ENCODE results near the gene CCDC154.
"Not testable (repeated sequence)": the region's sequence is repeated elsewhere in the genome, so short reads cannot be mapped to it uniquely, and the experiment has no call there.

The CCDC154 gene, protein sequence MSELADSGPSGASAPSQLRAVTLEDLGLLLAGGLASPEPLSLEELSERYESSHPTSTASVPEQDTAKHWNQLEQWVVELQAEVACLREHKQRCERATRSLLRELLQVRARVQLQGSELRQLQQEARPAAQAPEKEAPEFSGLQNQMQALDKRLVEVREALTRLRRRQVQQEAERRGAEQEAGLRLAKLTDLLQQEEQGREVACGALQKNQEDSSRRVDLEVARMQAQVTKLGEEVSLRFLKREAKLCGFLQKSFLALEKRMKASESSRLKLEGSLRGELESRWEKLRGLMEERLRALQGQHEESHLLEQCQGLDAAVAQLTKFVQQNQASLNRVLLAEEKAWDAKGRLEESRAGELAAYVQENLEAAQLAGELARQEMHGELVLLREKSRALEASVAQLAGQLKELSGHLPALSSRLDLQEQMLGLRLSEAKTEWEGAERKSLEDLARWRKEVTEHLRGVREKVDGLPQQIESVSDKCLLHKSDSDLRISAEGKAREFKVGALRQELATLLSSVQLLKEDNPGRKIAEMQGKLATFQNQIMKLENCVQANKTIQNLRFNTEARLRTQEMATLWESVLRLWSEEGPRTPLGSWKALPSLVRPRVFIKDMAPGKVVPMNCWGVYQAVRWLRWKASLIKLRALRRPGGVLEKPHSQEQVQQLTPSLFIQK

DNA sequence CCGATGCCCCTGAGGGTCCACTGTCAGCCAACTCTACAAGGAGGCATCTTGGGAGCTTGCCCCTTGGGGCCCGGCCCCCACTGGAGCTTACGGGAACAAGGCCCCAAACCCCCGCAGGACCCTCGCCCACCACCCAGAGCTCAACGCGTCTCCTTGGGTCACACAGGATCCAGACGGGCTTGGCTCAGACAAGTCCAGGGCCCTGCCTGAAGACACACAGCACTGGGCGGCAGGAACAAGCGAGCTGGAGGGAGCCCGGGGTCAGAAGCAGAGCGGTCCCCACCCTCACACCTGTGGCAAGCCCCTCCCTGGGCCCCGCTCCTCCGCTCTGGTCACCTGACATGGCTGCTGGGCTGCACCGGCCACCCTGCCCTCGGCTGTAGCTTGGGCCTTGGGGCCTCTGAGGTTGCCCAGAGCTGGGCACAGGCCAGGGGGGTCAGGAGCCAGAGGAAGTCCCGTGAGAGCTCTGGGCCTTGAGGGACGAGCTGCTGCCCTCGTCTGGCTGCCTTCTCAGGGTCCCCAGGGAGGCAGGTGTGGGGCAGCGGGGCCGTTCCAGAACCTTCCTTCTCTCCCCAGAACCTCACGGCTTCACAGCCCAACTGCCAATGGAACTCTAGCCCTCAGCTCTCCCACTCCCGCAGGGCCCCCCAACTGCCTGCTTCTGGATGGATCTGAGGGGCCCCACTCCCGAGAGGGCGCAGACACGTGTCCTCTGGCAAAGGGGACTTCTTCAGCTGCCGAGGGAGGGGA is at the start of gene CCDC154:
CCDC154 (minus strand) TSS at position 577 of the 750 bp plus-strand sequence; CDS start at position 343, 234 bp downstream.
- no peak for DNase-seq (ENCODE audit: low read depth)

DNA sequence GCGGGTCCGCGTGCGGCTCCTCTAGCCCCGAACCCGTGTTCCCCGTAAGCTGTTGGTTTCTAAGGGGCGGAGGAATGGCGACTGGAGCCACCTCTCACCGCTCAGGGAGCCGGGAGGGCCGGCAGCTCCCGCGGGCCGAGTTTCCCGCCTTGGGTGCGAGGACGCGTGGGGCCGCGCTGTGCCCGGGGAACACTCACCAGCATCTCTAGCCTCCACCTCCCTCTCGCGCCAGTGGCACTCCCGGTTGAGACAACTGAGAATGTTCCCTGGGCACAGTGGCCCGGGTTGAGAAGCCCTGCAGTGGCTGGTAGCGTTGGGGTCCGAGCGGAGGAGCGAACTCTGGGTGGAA is 49.4 kb upstream of the CCDC154 start:
- DNase-seq (ENCODE audit: low read depth), result no peak

DNA sequence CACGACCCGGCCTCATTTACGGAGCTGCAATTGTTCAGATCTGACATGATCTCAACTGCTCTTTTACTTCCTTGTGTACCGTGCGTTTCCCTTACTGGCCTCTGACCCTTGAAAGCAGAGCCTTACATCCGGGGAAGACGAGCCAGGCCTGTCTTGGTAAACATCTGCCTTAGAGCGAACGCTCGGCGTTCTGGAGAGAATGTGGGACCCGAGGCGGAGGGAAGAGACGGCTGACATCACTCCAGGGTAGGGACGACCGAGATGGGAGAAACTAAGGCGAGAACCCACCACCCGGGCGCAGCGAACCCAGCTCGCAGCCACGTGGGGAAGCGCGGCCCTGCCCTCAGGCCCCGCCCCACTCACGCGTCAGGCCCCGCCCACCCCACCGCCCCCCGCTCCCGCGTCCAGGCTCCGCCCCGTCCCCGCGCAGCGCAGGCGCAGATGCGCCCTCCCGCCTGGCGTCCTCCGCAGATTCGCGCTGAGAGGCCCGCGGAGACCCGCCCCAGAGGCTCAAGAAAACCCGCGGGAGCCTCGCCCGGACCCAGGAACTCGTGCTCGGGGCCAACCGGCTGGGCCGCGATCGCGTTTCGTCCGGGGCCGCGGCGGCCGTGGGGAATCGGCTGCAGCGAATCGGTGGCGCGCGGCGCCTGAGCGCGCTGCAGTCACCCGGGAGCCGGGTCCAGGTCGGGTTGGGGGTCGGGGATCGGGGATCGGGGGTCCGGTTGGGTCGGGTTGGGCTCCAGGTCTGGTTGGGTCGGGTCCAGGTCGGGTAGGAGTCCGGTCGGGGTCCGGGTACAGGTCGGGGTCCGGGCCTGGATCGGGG is 48.8 kb upstream of the CCDC154 start, which contains the start of gene TELO2:
TELO2 (plus strand) TSS at position 438 of the 823 bp plus-strand sequence. CDS start 922 bp downstream, outside the sequence.
- DNase-seq (ENCODE audit: low read depth), result peak; percentile 36

DNA sequence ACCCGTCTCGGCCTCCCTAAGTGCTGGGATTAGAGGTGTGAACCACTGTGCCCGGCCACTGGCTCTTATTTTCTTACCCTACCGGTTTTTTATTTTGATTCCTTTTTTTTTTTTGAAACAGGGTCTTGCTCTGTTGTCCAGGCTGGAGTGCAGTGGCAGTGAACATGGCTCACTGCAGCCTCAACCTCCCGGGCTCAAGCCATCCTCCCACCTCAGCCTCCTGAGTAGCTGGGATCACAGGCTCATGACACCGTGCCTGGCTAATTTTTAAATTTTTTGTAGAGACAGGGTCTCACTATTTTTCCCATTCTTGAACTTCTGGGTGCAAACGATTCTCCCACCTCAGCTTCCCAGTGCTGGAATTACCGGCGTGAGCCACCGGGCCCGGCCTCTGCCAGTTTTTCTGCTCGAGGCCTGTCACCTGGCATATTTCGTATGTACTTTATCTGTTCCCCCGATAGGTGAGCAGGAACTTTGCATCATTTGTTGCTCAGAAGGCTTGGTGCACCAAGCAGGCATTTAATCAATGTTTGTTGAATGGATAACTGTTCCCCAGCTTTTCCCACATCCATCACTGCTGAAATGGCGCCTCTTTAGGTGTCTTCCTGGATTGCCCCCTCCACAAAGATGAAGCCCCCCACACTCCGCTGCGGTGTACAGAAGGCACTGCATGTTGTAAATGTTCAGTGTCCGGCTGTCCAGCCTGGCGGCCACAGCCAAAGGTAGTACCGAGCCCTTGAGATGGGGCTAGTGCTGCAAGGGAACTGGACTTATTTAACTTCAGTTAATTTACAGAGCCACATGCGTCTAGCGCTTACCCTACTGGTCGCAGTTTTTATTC is 47.9 kb upstream of the CCDC154 start:
- no peak for DNase-seq (ENCODE audit: low read depth)

DNA sequence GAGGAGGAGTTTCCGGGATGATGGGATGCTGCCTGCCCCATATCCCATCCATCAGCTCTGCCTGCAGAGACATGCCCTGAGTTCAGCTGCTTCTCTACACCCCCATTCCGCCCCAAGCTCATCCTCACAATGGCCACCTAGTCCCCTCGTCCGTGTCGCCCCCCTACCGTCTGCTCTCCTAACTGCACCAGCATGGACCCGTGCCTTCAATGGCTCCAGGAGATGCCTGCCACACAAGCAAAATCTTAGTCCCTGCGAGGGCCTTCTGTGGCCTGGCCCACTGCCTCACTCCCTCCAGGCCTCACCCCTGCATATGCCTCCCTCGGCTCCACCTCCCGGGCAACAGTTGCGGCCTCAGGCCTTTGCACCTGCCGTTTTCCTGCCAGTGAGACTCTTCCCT is 47.0 kb upstream of the CCDC154 start:
- DNase-seq (ENCODE audit: low read depth), result no peak

DNA sequence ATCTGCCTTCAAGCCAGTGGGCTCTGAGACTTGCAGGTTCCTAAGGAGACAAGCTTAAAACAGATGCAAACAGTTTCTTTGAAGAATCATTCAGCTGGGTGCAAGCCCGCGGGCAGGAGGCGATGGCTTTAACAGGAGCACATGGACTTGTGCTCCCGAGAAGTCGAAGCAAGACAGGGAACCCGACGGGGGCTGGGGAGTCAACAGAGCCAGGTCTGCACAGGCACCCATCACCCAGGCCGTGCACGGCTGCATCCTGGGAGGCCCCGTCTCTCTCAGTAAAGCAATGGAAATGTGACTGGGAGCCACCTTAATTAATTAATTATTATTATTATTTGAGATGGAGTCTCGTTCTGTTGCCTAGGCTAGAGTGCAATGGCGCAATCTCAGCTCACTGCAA is 44.7 kb upstream of the CCDC154 start:
- no peak for DNase-seq (ENCODE audit: low read depth)

DNA sequence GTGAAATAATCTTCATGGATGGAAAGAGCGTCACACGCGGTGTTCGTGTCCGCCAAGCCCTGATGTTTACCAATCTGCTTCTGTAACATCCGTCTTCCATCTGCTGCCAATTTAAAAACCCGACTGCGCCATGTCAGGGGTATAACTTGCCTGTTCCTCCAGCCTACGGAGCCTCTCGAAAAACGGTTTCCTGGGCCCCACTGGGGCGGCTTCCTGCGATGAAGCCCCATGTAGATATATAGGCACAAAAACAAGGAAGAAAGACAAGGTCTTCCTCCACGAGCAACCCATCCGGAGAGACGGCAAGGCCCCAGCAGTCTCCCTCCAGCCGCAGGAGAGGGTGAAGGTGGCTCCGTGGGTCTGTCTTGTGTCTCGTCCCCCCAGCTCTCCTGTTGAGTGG is 44.3 kb upstream of the CCDC154 start, which contains the start of gene PTX4:
PTX4 (minus strand) TSS at position 326 of the 400 bp plus-strand sequence; CDS start at position 291, 35 bp downstream.
- no peak for DNase-seq (ENCODE audit: low read depth)

DNA sequence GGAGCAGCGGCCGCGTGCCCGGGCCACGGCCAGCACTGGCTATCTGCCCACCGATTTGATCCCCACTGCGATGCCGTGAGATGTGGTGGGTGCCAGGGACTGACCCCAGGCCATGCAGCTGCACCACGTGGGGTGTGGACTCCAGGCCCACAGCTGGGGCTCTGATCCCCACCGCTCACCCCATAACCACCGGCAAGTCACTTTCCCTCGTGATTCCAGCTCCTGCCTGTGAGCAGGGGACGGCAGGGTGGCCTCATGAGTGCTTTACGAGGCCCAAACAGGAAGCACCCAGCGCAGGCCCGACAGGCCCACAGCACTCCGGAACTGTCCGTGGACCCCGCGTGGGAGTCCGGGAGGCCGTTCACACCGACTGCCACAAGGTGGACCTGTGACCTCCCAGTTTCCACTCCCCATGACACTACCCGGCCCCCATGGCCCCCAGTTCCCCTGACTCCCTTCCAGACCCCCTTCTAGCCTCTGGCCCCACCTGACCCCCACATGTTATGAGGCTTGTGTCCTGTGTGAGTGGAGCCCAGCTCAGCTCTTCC is 43.8 kb upstream of the CCDC154 start:
- DNase-seq (ENCODE audit: low read depth), result no peak

DNA sequence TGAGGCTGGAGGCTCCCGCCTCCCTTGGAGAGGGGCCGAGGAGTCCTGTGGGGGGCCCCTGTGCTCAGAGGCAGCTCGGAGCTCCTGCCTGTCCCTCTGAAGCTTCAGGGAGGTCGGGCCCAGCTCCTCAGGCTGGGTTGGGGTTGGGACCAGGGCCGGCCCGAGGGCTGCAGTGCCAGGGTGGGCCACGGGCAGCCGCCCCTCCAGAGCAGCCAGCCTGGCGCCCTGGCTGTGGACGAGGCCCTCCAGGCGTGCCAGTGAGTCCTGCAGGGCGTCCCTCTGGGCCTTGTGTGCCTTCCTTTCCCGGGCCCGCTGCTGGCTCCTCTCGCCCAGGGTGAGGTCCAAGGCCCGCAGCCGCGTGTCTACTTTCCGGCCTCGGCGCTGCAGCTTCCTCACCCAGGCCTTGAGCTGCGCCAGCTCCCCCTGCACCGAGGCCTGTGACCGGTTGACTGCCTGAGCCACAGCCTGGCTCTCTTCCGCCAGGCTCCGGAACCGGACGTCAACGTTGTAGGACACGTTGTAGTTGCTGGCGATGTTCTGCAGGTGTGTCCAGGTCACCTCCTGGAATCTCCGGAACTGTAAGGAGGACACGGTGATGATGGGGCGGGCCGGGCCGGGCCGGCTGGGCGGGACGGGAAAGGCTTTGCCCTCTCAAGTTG is 43.2 kb upstream of the CCDC154 start:
- DNase-seq (ENCODE audit: low read depth), result no peak

DNA sequence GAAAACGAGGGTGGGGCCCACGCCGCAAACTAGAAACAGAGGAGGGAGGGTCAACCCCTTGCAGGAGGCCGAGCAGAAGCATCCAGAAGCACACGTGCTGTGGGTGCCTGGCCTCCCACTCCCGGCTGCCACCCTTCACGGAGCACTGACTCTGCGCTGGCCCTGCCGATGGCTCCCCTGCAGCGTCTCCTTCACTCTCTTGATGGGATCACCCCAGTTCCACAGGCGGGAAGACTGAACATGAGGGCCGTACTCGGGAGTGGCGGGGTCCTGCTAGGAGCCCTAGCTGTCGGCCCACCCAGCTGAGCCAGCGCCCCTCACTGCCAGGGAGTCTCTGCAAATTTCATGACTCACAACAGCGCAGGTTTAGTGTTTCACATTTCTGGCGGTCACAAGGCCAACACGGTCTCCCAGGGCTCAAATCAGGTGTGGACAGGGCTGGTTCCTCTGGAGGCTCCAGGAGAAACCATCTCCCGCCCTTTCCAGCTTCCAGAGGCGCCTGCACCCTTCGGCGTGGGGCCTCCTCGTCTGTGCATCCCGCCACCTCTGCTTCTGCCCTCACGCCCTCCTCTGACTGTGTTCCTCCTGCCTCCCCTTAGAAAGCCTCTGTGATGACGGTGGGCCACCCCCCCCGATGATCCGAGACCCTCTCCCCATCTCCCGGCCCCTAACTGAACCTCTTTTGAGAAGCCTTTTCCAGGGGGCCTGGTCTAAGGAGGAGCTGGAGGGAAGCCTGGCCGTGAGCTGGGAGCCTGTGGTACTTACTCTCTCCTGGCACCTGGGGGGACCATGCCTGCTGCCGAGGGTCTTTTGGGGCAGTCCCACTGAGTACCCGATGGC is 42.4 kb upstream of the CCDC154 start:
- DNase-seq (ENCODE audit: low read depth), result no peak

DNA sequence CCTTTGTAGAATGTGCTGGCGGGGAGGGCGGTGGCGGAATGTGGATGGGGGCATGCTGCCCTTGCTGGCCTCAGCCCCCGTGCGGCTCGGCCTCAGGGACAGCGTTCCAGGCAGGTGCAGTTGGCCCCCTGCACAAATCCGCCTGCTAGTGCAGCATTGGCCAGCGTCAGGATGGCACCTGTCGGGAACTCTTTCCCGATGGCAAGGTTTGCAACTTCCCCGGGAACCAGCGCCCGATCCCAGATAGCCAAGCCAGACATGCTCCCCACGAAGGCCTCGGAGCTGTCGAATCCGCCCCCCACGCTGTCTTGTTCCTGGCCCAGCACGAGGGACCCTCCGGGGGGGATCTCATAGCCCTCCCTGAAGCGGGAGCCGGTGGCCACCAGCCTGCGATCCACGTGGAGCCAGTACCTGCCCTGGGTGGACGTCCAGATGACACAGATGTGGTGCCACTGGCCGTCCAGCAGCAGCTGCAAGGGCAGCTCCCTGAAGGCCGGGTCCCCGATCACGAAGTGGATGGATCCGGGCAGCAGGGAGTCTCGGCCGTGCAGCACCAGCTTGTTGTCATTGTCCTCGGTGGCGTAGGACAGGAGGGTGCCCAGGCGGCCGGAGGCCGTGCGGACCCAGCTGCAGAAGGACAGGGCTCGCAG is 41.6 kb upstream of the CCDC154 start:
- DNase-seq (ENCODE audit: low read depth), result no peak

DNA sequence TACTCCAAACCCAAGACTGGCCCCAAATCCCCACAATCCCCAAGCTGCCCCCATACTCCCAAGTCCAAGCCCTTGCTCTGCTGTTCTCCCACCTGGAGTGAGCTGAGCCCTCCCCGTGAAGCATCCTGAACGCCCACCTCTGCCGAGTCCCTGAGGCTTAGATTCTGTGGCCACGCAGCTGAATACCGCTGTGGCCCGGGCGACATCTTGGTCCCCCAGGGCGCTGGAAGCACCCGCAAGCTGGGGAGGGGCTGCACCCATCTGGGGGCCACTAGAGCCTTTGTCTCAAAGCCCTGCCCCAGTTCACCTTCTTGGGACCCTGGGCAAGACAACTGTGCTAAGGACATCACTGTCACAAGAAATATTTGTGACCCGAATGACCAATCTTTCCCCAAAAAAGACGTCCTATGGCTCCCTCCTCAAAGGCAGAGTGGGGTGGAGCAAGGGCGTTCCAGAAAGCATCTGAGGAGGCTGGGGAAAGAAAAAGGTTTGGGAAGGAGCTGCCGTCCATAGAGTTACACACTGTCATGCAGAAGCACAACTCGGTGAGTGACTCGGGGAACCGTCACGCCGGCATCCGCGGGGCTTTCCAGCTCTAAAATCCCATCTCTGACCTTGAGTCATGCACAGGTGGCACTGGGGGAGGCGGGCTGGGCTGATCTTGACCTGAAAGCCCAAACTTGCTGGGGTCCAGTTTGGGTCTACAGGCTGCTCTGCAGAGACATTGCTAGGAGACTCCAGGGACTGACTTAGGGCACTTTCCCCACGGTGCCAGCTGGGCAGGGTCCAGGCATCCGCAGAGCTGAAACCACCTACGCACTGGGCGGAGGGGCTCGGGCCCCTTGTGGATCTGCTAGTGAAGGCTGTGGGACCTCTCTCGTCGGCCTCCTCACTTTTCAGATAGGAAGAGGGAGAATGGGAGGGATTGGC is 37.8 kb upstream of the CCDC154 start:
- DNase-seq (ENCODE audit: low read depth), result no peak

DNA sequence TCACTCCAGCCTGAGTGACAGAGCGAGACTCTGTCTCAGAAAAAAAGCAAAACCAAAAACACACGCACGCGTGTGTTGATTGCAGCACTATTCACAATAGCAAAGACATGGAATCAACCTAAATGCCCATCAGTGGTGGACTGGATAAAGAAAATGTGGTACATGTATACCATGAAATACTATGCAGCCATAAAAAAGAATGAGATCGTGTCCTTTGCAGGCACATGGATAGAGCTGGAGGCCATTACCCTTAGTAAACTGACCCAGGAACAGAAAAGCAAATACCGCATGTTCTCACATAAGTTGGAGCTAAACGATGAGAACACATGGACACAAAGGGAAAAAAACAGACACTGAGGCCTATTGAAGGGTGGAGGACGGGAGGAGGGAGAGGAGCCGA is 34.6 kb upstream of the CCDC154 start:
- DNase-seq (ENCODE audit: low read depth), result not testable (repeated sequence)

DNA sequence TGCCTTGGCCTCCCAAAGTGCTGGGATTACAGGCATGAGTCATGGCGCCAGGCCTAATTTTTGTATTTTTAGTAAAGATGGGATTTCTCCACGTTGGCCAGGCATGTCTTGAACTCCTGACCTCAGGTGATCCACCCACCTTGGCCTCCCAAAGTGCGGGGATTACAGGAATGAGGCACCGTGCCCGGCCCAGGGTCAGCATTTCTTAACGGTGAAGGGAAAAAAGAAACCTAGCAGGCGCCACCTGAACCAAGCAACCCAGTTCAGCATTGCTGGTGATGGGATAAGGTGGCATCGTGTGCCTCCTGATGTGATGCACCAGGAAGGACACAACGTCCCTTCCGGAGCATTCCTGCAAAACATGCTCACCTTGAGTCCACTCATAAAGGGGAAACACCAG is 32.7 kb upstream of the CCDC154 start:
- DNase-seq (ENCODE audit: low read depth), result no peak

DNA sequence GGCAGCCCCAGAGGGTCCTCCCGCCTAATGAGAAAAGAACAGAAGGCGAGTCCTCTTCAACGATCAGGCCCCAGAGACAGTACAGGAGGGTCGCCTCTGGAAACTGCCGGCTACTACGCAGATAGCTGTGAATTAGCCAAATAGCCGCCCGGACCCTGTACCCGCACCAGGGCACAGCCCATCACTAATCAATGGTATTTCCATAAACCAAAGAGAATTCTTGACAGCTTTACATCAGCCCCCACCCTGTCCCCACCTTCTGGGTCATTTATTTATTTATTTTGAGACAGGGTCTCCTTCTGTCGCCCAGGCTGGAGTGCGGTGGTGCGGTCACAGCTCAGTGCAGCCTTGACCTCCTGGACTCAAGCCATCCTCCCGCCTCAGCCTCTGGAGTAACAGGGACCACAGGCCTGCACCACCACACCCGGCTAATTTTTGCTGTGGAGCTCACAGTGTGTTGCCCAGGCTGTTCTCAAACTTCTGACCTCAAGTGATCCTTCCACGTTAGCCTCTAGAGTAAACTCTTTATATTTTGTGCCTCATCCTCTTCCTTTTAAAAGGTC is 31.3 kb upstream of the CCDC154 start:
- DNase-seq (ENCODE audit: low read depth), result no peak

DNA sequence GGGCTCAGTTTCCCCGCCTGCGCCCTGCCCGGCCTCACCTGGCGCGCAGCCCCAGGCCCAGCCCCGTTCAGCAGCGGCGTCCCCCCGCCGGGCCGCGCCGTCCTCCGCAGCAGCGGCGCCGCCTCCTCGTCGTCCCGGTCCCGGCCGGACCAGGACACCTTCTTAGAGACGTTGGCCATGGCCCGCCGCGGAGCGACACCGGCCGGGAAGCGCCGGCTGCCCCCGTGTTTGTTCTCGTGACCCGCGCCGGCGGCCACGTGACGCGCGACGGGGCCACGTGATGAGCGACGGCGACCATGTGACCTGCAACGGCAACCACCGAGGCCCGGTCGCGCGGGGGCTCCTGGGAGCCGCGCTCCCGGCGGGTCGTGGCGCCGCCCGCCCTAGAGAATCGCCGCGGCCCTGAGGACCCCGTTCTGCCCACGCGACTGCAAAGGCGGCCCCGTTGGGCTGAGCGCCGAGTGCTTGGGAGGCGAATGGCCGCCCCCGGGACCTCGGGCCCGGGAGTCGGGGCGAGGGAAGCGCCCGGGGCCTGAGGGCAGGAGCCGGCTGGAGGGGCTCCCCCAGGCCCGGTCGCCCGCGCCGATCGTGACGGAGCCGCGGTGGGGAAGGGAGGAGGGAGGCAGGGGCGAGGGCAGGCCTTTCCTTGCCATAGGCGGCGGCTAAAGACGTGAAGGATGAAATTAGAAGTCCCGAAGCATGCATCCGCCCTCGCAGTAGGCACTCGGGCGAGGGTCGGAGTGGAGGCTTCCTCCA is 30.6 kb upstream of the CCDC154 start, which contains the start of gene CLCN7:
CLCN7 (minus strand) TSS at position 233 of the 756 bp plus-strand sequence; CDS start at position 179, 54 bp downstream.
- DNase-seq (ENCODE audit: low read depth), result peak; percentile 38

Measured in HS-27A (cell line).